TTC549 (cell line): ENCODE results near the gene BIRC6.
"Not testable (repeated sequence)": the region's sequence is repeated elsewhere in the genome, so short reads cannot be mapped to it uniquely, and the experiment has no call there.

Source experiments
- FAIRE-seq: peaks from 2 replicates; lab custom pipeline; 2012; peaks lifted over from hg19 to GRCh38; lab: Jason Lieb, UNC

The BIRC6 gene

GRCh38 chr2:32624812-32625211, 268.0 kb downstream of the BIRC6 start:
- FAIRE-seq = no peak

- FAIRE-seq = no peak
Observed at GRCh38 chr2:32626639-32627221, 269.9 kb downstream of the BIRC6 start.

GRCh38 chr2:32627441-32627813, 270.6 kb downstream of the BIRC6 start:
- no peak for FAIRE-seq

- peak; percentile 90 for FAIRE-seq
Observed at GRCh38 chr2:32627814-32628579, 271.2 kb downstream of the BIRC6 start, which contains the start of gene TTC27. Gene TTC27 (plus strand): TSS chr2:32628050. CDS start chr2:32628293, 243 bp downstream.

- FAIRE-seq = no peak
Observed at GRCh38 chr2:32632089-32632488, 275.3 kb downstream of the BIRC6 start.

GRCh38 chr2:32633040-32633439, 276.2 kb downstream of the BIRC6 start:
- FAIRE-seq = no peak

GRCh38 chr2:32638548-32638947, 281.7 kb downstream of the BIRC6 start:
- not testable (repeated sequence) for FAIRE-seq

GRCh38 chr2:32641180-32641579, 284.4 kb downstream of the BIRC6 start:
- no peak for FAIRE-seq

GRCh38 chr2:32647180-32647651, 290.4 kb downstream of the BIRC6 start:
- FAIRE-seq = no peak

GRCh38 chr2:32652555-32653209, 295.9 kb downstream of the BIRC6 start:
- FAIRE-seq = no peak

- no peak for FAIRE-seq
Observed at GRCh38 chr2:32656069-32656468, 299.2 kb downstream of the BIRC6 start.

GRCh38 chr2:32663864-32664263, 307.0 kb downstream of the BIRC6 start:
- no peak for FAIRE-seq

- no peak for FAIRE-seq
Observed at GRCh38 chr2:32666704-32667103, 309.9 kb downstream of the BIRC6 start.

GRCh38 chr2:32668254-32668653, 311.4 kb downstream of the BIRC6 start:
- no peak for FAIRE-seq
